ENCODE data around the gene ASCC1.

- TF ChIP-seq CTCF (conservative IDR thresholded peaks at IDR 0.05; ENCODE audit: low read depth, low read length) (no peak), EZH2 (IDR thresholded peaks at IDR 0.05; ENCODE audit: borderline replicate concordance, low read depth, low read length, poor library complexity, severe bottlenecking) (no peak)
These were observed 127.0 kb downstream of the ASCC1 start for GRCh38 chr10:72088889-72089575.
